T-helper 2 cell treated with Interferon-gamma antibody and Interleukin-4, amounts not matched to agents 100 ng/mL and 5 ng/mL, for 36 hours (primary cell): ENCODE measurements around the gene RAB4B. TPM values are rescaled to one million over a fixed set of nuclear protein-coding genes. Genes with fewer than 3 reads are reported as not detected.
"Not testable (repeated sequence)": the region's sequence is repeated elsewhere in the genome, so short reads cannot be mapped to it uniquely, and the experiment has no call there.

Experiments
- intact Hi-C: fragments of 100-400 bp; cut with micrococcal nuclease; formaldehyde crosslinking; loops from one replicate; pipeline ENCODE4 v1.15.1; 2023
- total RNA-seq: library from RNA; stranded (reverse); gene quantifications from 2 replicates; pipeline ENCODE4 v1.2.3, GENCODE V29; 2022

Gene RAB4B
- total RNA-seq, 1 donor from 2014 or later, result 45.6 TPM

GRCh38 chr19:40778706-40779284, 748 bp downstream of the RAB4B start:
- intact Hi-C loops, result loop anchor here (1.0 to 10.0 kb wide), 7 partner anchors 20 to 486 kb away; partner anchors contain the start of genes COQ8B, HNRNPUL1, NUMBL and SERTAD3

GRCh38 chr19:40780582-40780981, 2.5 kb downstream of the RAB4B start:
- intact Hi-C loops, result no loop called here

DNA sequence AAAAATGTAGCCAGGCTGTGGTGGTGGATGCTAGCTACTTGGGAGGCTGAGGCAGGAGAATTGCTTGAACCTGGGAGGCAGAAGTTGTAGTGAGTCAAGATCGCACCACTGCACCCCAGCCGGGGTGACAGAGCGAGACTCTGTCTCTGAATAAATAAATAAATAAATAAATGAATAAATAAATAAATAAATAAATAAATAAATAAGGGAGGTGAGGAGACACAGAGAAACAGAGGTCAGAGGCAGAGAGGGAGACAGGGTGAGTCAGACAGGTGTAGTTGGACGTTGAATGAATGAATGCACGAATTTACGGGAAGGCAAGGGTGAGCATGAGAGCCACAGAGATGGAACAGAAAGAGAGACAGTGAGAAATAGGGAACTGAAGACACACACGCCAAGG, 3.1 kb downstream of the RAB4B start:
- intact Hi-C loops, result no loop called here

DNA sequence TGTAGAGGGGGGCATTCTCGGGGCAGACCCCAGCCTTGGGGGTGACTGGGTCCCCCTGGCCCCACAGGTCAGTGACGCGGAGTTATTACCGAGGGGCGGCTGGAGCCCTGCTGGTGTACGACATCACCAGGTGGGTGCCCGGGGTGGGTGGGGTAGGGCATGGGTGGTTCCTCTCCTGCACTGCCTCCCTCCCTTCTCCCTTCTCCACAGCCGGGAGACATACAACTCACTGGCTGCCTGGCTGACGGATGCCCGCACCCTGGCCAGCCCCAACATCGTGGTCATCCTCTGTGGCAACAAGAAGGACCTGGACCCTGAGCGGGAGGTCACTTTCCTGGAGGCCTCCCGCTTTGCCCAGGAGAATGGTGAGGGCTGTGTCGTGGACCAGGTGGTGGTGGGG, 5.7 kb downstream of the RAB4B start:
- intact Hi-C loops, result no loop called here

DNA sequence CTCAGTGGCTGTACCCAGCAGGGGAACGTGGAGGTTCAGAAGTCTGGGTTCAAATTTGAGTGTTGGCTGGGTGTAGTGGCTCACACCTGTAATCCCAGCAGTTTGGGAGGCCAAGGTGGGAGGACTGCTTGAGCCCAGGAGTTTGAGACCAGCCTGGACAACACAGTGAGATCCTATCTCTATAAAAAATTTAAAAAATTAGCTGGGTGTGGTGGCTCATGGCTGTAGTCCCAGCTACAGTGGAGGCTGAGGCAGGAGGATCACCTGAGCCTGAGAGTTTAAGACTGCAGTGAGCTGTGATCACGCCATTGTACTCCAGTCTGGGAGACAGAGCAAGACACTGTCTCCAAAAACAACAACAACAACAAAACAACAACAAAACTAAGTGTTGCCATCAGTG, 6.1 kb downstream of the RAB4B start:
- intact Hi-C loops, result not testable (repeated sequence)

DNA sequence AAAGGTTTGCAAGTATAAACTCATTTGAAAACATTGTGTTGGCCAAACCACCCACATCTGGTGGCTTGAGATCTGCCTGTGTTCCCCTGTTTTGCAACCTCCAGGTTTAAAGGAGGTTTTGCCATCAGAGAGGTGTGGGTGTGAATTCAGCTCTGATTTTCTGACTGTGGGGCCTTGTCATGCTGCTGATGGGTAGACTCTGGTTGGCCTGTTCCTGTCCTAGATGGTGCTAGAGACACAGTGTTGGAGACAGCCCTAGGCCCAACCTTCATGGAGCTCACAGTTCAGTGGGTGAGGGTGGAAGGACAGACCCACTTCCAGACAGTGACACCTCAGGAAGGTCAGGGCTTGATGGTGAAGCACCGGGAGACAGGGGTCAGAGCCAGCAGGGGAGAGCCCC, 7.5 kb downstream of the RAB4B start:
- intact Hi-C loops, result no loop called here

DNA sequence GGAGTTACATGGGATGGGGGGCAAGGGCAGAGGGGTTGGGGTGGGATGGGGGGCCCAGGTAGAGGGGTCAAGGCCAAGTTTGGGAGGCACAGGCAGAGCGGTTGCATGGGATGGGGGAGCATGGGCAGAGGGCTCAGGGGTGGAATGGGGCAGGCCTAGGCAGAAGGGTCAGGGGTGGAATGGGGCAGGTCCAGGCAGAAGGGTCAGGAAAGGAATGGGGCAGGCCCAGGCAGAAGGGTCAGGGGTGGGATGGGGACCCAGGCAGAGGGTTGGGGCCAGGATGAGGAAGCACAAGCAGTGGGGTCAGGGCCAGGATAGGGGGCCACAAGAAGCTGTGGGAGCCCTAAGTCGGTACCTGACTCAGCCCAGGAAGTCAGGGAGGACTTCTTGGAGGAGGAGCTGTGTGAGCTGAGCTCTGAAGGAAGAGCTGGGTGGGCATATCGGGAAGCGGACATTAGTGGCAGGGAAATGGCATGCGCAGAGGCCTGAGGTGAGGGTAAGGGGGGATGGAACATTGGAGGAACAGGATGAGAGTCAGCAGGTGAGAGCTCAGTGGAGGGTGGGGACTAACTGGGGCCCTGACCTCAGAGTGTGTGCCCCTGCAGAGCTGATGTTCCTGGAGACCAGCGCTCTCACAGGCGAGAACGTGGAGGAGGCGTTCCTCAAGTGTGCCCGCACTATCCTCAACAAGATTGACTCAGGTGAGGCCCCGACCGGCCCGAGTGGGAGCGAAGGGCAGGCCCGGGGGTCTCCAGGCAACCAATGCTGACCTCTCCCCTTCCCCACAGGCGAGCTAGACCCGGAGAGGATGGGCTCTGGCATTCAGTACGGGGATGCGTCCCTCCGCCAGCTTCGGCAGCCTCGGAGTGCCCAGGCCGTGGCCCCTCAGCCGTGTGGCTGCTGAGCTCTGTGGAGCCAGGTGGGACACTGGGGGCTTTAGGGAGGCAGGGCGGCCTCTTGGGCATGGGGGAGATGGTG, 8.3 kb downstream of the RAB4B start:
- intact Hi-C loops, result no loop called here

DNA sequence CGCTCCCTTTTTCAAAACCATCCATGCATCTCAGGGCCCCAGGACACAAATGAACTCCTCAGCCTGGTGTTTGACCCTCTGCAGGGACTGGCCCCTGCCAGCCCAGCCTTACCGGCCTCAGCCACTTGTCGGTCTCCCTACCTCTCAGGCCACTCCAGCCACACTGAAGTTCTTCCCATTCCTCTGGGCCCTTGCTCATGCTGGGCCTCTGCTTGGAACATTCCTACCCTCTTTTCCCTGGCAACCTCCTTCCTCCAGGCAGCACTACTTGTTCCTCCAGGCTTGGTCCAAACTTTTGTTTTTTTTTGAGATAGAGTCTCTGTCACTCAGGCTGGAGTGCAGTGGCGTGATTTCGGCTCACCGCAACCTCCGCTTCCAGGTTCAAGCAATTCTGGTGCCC, 13.3 kb downstream of the RAB4B start:
- intact Hi-C loops, result no loop called here

DNA sequence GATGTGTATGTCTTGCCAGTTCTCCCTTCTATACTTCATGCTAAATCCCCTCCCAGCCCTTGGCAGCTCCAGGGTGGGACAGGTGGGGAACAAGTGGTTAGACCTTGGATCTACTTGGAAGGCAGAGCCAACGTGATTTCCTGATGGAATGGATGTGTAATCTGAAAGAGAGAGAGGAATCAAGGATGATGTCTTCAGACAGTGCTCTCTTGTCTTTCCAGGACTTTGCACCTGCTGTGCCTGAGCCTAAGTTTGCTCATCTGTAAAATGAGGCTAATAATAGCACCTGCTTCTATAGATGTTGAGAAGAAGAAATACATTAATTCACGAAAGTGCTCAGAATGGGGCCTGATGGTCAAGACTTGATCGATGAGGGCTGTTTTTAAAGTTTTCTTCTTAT, 13.9 kb downstream of the RAB4B start:
- intact Hi-C loops, result no loop called here

DNA sequence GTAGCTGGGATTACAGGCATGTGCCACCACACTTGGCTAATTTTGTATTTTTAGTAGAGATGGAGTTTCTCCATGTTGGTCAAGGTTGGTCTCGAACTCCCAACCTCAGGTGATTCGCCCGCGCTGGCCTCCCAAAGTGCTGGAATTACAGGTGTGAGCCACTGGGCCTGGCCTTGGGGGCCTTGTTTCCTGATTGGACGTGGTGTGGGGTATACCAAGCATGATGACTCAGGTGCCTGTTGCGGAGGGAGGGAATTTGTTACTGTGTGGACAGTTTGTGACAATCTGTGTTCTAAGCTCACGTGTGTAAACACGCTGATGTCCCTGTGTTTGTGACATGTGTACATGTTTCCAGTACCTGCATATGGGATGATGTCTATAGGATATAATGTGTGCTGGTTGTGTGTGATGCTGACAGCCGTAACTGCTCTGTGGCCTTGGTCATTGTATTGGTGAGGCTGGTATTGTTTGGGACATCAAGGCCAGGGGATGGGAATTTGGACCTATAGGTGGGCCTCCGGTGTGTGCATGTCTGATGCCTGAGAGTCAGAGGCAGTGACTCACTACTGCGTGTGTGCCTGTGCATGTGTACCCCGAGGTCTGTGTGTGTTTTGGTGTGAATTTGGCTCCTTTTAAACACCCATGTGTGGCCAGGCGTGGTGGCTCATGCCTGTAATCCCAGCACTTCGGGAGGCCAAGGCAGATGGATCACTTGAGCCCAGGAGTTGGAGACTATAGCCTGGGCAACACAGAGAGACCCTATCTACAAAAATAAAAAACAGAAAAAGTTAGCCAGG, 19.3 kb downstream of the RAB4B start:
- intact Hi-C loops, result no loop called here

GRCh38 chr19:40797963-40798682, 20.1 kb downstream of the RAB4B start:
- intact Hi-C loops, result loop anchor here (1.0 to 2.0 kb wide), 4 partner anchors 20 to 465 kb away; partner anchors contain the start of genes ACTMAP and RAB4B

- intact Hi-C loops, result loop anchor here (1.0 to 2.0 kb wide), 5 partner anchors 21 to 464 kb away; partner anchors contain the start of genes ACTMAP and RAB4B
Measured at GRCh38 chr19:40798683-40799557, 20.9 kb downstream of the RAB4B start, which contains the start of gene EGLN2. Gene EGLN2 (plus strand): TSS chr19:40799191. CDS start chr19:40800573, 1,382 bp downstream.

DNA sequence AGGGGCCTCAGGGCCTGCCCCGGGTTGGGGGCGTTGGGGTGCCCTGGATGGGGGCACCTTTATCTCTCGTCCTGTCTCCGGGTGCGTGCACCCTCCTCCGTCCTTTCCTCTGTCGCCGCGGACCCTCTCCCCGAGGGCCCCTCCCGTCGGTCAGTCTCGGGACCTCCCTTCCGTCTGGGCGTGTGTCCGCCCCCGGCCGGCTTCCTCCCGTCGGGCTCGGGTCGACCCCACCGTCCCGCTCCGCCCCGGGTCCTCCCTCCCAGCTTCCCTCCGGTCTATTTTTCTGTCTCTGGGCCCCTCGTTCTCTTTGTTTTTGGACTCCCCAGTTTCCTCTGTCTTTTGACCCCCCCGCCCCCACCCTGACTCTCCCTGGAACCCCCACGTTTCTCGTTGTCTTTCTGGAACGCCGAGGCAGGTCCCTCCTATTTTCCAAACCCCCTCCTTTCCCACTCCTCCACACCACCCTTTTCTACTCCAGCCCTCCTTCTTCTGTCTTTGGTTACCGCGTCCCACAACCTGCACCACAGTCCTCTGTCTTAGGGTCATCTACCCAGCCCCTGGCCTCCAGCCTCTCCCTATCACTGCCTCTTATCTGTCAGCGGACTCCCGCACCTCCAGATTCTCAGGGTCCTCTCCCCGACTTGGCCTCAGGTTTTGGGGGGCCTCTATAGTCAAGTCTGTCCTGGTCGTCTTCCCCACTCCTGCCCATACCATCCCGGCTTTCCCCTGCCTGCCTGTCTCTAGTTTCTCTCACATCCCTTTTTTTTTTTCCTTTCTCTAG, 21.7 kb downstream of the RAB4B start:
- intact Hi-C loops, result loop anchor here (1.0 to 2.0 kb wide), 2 partner anchors 356 to 463 kb away; no protein-coding TSS in a partner anchor

DNA sequence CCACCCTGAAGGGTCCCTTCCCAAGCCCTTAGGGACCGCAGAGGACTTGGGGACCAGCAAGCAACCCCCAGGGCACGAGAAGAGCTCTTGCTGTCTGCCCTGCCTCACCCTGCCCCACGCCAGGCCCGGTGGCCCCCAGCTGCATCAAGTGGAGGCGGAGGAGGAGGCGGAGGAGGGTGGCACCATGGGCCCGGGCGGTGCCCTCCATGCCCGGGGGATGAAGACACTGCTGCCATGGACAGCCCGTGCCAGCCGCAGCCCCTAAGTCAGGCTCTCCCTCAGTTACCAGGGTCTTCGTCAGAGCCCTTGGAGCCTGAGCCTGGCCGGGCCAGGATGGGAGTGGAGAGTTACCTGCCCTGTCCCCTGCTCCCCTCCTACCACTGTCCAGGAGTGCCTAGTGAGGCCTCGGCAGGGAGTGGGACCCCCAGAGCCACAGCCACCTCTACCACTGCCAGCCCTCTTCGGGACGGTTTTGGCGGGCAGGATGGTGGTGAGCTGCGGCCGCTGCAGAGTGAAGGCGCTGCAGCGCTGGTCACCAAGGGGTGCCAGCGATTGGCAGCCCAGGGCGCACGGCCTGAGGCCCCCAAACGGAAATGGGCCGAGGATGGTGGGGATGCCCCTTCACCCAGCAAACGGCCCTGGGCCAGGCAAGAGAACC, 22.4 kb downstream of the RAB4B start:
- intact Hi-C loops, result no loop called here

GRCh38 chr19:40800997-40801377, 22.9 kb downstream of the RAB4B start:
- intact Hi-C loops, result no loop called here

GRCh38 chr19:40801426-40802299, 23.6 kb downstream of the RAB4B start:
- intact Hi-C loops, result no loop called here
